Measurements from ENCODE around the gene CFAP69. TPM values are rescaled to one million over a fixed set of nuclear protein-coding genes. Genes with fewer than 3 reads are reported as not detected.

The CFAP69 gene
- total RNA-seq, 1 donor from 2014 or later: 2.5 TPM

GRCh38 chr7:90232430-90232829, 12.5 kb upstream of the CFAP69 start:
- no peaks in the 10 kb centered on the region for H3K36me3 Mint-ChIP-seq (ENCODE audit: low read depth)
- peaks cover 3% of the 10 kb centered on the region for H3K27me3 Mint-ChIP-seq (ENCODE audit: low read depth)
- H3K4me3 Mint-ChIP-seq: no peak overlapping the region
- no peaks in the 10 kb centered on the region for H3K4me1 Mint-ChIP-seq
- no peak overlapping the region for H3K27ac Mint-ChIP-seq (ENCODE audit: unreplicated experiment)
- TF ChIP-seq, protein P1, sequence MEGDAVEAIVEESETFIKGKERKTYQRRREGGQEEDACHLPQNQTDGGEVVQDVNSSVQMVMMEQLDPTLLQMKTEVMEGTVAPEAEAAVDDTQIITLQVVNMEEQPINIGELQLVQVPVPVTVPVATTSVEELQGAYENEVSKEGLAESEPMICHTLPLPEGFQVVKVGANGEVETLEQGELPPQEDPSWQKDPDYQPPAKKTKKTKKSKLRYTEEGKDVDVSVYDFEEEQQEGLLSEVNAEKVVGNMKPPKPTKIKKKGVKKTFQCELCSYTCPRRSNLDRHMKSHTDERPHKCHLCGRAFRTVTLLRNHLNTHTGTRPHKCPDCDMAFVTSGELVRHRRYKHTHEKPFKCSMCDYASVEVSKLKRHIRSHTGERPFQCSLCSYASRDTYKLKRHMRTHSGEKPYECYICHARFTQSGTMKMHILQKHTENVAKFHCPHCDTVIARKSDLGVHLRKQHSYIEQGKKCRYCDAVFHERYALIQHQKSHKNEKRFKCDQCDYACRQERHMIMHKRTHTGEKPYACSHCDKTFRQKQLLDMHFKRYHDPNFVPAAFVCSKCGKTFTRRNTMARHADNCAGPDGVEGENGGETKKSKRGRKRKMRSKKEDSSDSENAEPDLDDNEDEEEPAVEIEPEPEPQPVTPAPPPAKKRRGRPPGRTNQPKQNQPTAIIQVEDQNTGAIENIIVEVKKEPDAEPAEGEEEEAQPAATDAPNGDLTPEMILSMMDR (conservative IDR thresholded peaks at IDR 0.05): no peak
- no peak for DNase-seq (ENCODE audit: low read depth, low spot score)
- no peaks in the 10 kb centered on the region for H3K9me3 Mint-ChIP-seq

- Mint-ChIP-seq H3K4me1 (no peaks in the 10 kb centered on the region), H3K9me3 (no peaks in the 10 kb centered on the region), H3K27ac (ENCODE audit: unreplicated experiment) (no peak overlapping the region), H3K4me3 (no peak overlapping the region), H3K27me3 (ENCODE audit: low read depth) (peaks cover under 1% of the 10 kb centered on the region), H3K36me3 (ENCODE audit: low read depth) (no peaks in the 10 kb centered on the region)
- TF ChIP-seq, protein P1 (conservative IDR thresholded peaks at IDR 0.05): no peak
- DNase-seq (ENCODE audit: low read depth, low spot score): no peak
Measured at GRCh38 chr7:90233569-90233968, 11.4 kb upstream of the CFAP69 start.

DNA sequence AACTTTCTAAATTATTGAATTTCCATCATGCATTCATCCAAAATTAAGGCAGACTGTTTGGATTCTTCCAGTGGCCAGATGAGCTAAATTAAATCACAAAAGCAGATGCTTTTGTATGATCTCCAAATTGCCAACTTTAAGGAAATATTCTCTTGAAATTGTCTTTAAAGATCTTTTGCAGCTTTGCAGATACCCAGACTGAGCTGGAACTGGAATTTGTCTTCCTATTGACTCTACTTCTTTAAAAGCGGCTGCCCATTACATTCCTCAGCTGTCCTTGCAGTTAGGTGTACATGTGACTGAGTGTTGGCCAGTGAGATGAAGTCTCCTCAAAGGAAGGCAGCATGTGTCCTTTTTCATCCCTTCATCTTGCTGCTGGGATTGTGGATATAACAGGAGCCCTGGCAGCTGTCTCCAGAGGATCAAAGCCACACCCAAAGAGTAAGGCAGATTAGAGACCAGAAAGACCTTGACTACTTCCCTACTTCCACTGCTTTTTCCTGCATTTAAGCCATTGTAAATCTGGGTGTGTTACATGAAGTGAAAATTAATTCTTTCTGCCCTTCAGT, 8.2 kb upstream of the CFAP69 start:
- Mint-ChIP-seq H3K9me3 (no peaks in the 10 kb centered on the region), H3K27me3 (ENCODE audit: low read depth) (peaks cover 3% of the 10 kb centered on the region), H3K36me3 (ENCODE audit: low read depth) (no peaks in the 10 kb centered on the region), H3K4me3 (no peak overlapping the region), H3K27ac (ENCODE audit: unreplicated experiment) (no peak overlapping the region), H3K4me1 (no peaks in the 10 kb centered on the region)
- TF ChIP-seq, protein P1 (conservative IDR thresholded peaks at IDR 0.05): no peak
- DNase-seq (ENCODE audit: low read depth, low spot score): no peak

- no peak overlapping the region for H3K27ac Mint-ChIP-seq (ENCODE audit: unreplicated experiment)
- TF ChIP-seq, protein P1 (conservative IDR thresholded peaks at IDR 0.05): no peak
- no peaks in the 10 kb centered on the region for H3K4me1 Mint-ChIP-seq
- DNase-seq (ENCODE audit: low read depth, low spot score): no peak
- no peak overlapping the region for H3K4me3 Mint-ChIP-seq
- H3K36me3 Mint-ChIP-seq (ENCODE audit: low read depth): no peaks in the 10 kb centered on the region
- no peaks in the 10 kb centered on the region for H3K9me3 Mint-ChIP-seq
- H3K27me3 Mint-ChIP-seq (ENCODE audit: low read depth): peaks cover 11% of the 10 kb centered on the region
Measured at GRCh38 chr7:90238022-90238421, 7.0 kb upstream of the CFAP69 start.

GRCh38 chr7:90238583-90238982, 6.4 kb upstream of the CFAP69 start:
- H3K9me3 Mint-ChIP-seq: no peaks in the 10 kb centered on the region
- peaks cover 14% of the 10 kb centered on the region for H3K27me3 Mint-ChIP-seq (ENCODE audit: low read depth)
- DNase-seq (ENCODE audit: low read depth, low spot score): no peak
- no peak overlapping the region for H3K4me3 Mint-ChIP-seq
- no peak overlapping the region for H3K27ac Mint-ChIP-seq (ENCODE audit: unreplicated experiment)
- H3K36me3 Mint-ChIP-seq (ENCODE audit: low read depth): no peaks in the 10 kb centered on the region
- H3K4me1 Mint-ChIP-seq: peaks cover under 1% of the 10 kb centered on the region
- TF ChIP-seq, protein P1 (conservative IDR thresholded peaks at IDR 0.05): no peak
